ENCODE measurements around the gene HTRA2.

Gene HTRA2

GRCh38 chr2:74507926-74508520 is 21.7 kb upstream of the HTRA2 start:
- TF ChIP-seq CTCF (conservative IDR thresholded peaks at IDR 0.05) (no peak), ZFX (IDR thresholded peaks at IDR 0.05) (0 out of 2 replicates have a peak, but pooled peaks have one; percentile 14)
- peak overlapping the region; percentile 97 for H3K27ac ChIP-seq

GRCh38 chr2:74510272-74510671 is 19.5 kb upstream of the HTRA2 start:
- H3K27ac ChIP-seq, result no peak overlapping the region
- TF ChIP-seq CTCF (conservative IDR thresholded peaks at IDR 0.05) (no peak), ZFX (IDR thresholded peaks at IDR 0.05) (no peak)

GRCh38 chr2:74511104-74511989 is 18.4 kb upstream of the HTRA2 start:
- no peak for TF ChIP-seq ZFX (IDR thresholded peaks at IDR 0.05)
- no peak for TF ChIP-seq CTCF (conservative IDR thresholded peaks at IDR 0.05)
- H3K27ac ChIP-seq, result no peak overlapping the region

- H3K27ac ChIP-seq, result no peak overlapping the region
- TF ChIP-seq CTCF (conservative IDR thresholded peaks at IDR 0.05) (no peak), ZFX (IDR thresholded peaks at IDR 0.05) (no peak)
Measured at GRCh38 chr2:74512744-74513604, 16.8 kb upstream of the HTRA2 start.

GRCh38 chr2:74513605-74514367 is 15.9 kb upstream of the HTRA2 start:
- no peak for TF ChIP-seq CTCF (conservative IDR thresholded peaks at IDR 0.05)
- no peak overlapping the region for H3K27ac ChIP-seq

- TF ChIP-seq ZFX (IDR thresholded peaks at IDR 0.05) (no peak), CTCF (conservative IDR thresholded peaks at IDR 0.05) (no peak)
- no peak within 1 kb of the TSS for H3K27ac ChIP-seq
Measured at GRCh38 chr2:74514368-74515270, 15.1 kb upstream of the HTRA2 start, which contains the start of gene TLX2. Gene TLX2 (plus strand): TSS chr2:74514450. CDS start chr2:74514807, 357 bp downstream.

Measured in C4-2B (cell line).